Chondrocyte (in vitro differentiated cells): ENCODE results near the gene SNX25. TPM values are rescaled to one million over a fixed set of nuclear protein-coding genes. Genes with fewer than 3 reads are reported as not detected.

Experiments used
- DNase-seq: peaks from one replicate; pipeline ENCODE4 v3.0.0; 2021; ENCODE audit warnings: mixed read lengths, low spot score
- H3K27ac Mint-ChIP-seq: one replicate; pipeline ENCODE4 v1.8.0; 2021; ENCODE audit warnings: mild to moderate bottlenecking, moderate library complexity, mixed read lengths; ENCODE audit not compliant: unreplicated experiment
- H3K27me3 Mint-ChIP-seq: 2 replicates; pipeline ENCODE4 v1.8.0; 2021; ENCODE audit warnings: low read depth, mixed read lengths
- H3K36me3 Mint-ChIP-seq: 2 replicates; pipeline ENCODE4 v1.8.0; 2021; ENCODE audit warnings: low read depth, mixed read lengths
- H3K4me1 Mint-ChIP-seq: 2 replicates; pipeline ENCODE4 v1.8.0; 2021; ENCODE audit warnings: low read depth, mild to moderate bottlenecking, mixed read lengths
- H3K4me3 Mint-ChIP-seq: one replicate; pipeline ENCODE4 v1.8.0; 2021; ENCODE audit warnings: mild to moderate bottlenecking, moderate library complexity, mixed read lengths; ENCODE audit not compliant: unreplicated experiment
- H3K9me3 Mint-ChIP-seq: 2 replicates; pipeline ENCODE4 v1.8.0; 2021; ENCODE audit warnings: low read depth, mixed read lengths
- total RNA-seq: library from RNA; stranded (reverse); gene quantifications from 3 replicates; pipeline ENCODE4 v1.2.1, GENCODE V29; 2021
- TF ChIP-seq, protein P1 (sequence below): fragments of 200-600 bp; sonication (generic); IDR thresholded peaks from 2 replicates; pipeline ENCODE4 v1.5.0; 2021; ENCODE audit warnings: antibody characterized with exemption, mild to moderate bottlenecking, moderate library complexity

Gene SNX25
- total RNA-seq, 1 donor from 2014 or later, result 53.6 TPM

DNA sequence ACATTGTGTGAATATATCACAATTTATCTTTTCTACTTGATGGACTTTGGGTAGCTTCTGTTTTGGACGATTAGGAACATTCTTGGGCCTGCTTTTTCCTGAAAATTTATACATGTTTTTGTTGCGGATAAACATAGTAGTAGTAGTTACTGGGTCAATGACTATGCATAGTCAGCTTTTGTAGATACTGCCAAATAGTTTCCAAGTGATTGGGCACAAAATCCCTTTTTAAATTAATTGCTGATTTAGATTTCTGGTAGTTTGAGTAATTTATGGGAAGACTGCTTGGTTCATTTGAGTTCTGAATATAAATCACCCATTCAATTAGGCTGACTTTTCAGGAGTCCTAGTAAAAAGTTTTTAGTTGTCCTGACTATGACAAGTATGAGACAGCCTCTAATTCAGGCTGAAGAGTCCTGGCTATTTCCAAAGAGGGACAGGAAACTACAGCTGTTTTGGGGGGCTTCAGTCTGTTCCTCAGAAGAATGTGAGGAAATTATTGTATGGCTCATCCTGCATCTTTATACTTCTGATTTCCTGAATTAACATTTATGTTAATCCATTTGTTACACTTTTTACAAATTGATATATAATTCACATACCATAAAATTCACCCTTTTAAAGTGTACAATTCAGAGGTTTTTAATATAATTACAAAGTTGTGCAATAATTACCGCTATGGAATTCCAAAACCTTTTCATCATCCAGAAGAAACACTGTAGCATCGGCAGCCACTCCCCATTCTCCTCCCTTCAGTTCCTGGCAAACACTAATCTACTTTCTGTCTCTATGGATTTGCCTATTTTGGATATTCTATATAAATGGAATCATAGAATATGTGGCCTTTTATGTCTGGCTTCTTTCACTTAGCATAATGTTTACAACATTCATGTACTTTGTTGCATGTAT lies 172.1 kb downstream of the SNX25 start:
- H3K4me1 Mint-ChIP-seq, result peaks cover 29% of the 10 kb centered on the region
- peaks cover 14% of the 10 kb centered on the region for H3K9me3 Mint-ChIP-seq
- TF ChIP-seq, protein P1, sequence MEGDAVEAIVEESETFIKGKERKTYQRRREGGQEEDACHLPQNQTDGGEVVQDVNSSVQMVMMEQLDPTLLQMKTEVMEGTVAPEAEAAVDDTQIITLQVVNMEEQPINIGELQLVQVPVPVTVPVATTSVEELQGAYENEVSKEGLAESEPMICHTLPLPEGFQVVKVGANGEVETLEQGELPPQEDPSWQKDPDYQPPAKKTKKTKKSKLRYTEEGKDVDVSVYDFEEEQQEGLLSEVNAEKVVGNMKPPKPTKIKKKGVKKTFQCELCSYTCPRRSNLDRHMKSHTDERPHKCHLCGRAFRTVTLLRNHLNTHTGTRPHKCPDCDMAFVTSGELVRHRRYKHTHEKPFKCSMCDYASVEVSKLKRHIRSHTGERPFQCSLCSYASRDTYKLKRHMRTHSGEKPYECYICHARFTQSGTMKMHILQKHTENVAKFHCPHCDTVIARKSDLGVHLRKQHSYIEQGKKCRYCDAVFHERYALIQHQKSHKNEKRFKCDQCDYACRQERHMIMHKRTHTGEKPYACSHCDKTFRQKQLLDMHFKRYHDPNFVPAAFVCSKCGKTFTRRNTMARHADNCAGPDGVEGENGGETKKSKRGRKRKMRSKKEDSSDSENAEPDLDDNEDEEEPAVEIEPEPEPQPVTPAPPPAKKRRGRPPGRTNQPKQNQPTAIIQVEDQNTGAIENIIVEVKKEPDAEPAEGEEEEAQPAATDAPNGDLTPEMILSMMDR, result no peak
- H3K4me3 Mint-ChIP-seq, result no peak overlapping the region
- peaks cover 31% of the 10 kb centered on the region for H3K36me3 Mint-ChIP-seq
- H3K27me3 Mint-ChIP-seq, result no peaks in the 10 kb centered on the region
- no peak overlapping the region for H3K27ac Mint-ChIP-seq
- no peak for DNase-seq

DNA sequence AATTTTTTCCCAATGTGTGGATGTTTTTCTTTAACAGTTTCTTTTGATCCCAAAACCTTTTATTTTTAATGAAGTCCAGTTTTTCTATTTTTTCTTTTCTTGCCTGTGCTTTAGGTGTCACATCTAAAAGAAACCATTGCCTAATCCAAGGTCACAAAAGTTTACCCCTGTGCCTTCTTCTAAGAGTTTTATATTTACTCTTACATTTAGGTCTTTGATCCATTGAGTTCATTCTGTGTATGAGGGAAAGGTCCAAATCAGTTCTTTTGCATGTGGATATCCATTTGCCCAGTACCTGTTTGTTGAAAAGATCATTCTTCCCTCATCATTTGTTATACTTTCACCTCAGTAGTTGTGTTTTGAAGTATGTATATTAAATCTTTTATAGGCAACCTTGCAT lies 173.4 kb downstream of the SNX25 start:
- Mint-ChIP-seq H3K27ac (no peak overlapping the region), H3K4me3 (no peak overlapping the region), H3K27me3 (no peaks in the 10 kb centered on the region), H3K36me3 (peaks cover 28% of the 10 kb centered on the region), H3K9me3 (peaks cover 14% of the 10 kb centered on the region), H3K4me1 (peaks cover 29% of the 10 kb centered on the region)
- TF ChIP-seq, protein P1, result no peak
- DNase-seq, result no peak

DNA sequence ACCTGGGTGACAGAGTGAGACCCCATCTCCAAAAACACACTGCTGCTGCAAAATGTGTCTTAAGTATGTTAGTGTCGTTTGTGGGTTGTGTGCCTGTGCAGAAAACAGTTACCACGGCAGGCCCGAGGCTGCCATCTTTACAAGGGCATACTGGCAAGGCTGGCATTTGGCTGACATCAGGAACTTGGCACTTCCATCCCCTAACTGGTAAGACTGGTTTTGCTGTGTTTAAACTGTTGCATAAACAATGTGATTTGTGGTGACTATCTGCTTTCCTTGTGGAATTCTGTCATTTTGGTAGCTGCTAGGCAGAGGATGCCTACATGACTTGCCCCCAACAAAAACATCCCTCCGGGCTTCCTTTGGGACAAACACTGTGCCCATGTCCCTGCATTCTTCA lies 174.1 kb downstream of the SNX25 start:
- Mint-ChIP-seq H3K36me3 (peaks cover 22% of the 10 kb centered on the region), H3K4me3 (no peak overlapping the region), H3K9me3 (peaks cover 13% of the 10 kb centered on the region), H3K27me3 (no peaks in the 10 kb centered on the region), H3K4me1 (peaks cover 29% of the 10 kb centered on the region), H3K27ac (no peak overlapping the region)
- DNase-seq, result no peak
- TF ChIP-seq, protein P1, result no peak

DNA sequence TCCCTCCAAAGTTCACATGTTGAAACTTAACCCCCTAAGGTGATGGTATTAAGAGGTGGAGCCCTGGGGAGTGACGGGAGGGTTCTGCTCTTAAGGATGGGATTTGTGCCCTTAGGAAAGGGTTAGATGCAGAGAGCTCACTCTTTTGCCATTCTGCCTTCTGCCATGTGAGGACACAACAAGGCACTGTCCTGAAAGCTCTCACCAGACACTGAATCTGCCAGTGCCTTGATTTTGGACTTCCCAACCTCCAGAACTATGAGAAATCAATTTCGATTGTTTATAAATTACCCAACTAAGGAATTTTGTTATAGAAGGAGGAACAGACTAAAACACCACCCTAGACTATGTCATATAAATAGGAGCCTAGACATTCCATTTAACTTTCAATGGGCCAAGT lies 174.7 kb downstream of the SNX25 start:
- H3K4me3 Mint-ChIP-seq, result no peak overlapping the region
- H3K4me1 Mint-ChIP-seq, result peaks cover 29% of the 10 kb centered on the region
- no peaks in the 10 kb centered on the region for H3K27me3 Mint-ChIP-seq
- TF ChIP-seq, protein P1, result no peak
- peaks cover 11% of the 10 kb centered on the region for H3K9me3 Mint-ChIP-seq
- H3K36me3 Mint-ChIP-seq, result peaks cover 18% of the 10 kb centered on the region
- no peak for DNase-seq
- H3K27ac Mint-ChIP-seq, result no peak overlapping the region

DNA sequence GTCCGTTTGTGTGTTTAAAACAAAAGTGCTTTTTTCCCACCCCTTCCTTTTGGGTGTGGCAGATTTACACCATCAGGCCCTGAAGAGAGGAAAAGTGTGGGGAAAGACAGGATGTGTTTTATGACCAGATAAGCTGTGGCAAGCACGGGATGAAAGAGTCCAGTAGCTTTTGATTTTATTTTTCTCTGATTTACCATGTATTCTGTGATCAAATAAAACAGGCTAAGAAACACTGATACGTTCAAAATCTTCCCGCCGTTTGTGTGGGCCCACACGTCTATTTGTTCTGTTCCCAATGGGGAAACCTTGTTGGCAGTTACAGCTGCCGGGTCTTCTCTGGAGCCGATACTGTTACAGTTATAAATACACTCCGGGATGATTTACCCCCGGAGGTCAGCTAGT lies 175.5 kb downstream of the SNX25 start:
- no peaks in the 10 kb centered on the region for H3K27me3 Mint-ChIP-seq
- no peak overlapping the region for H3K4me3 Mint-ChIP-seq
- TF ChIP-seq, protein P1, result no peak
- no peak for DNase-seq
- H3K27ac Mint-ChIP-seq, result peak overlapping the region; percentile 53
- peaks cover 14% of the 10 kb centered on the region for H3K36me3 Mint-ChIP-seq
- H3K9me3 Mint-ChIP-seq, result peaks cover 11% of the 10 kb centered on the region
- H3K4me1 Mint-ChIP-seq, result peaks cover 29% of the 10 kb centered on the region
